ENCODE data around the gene CERT1.

Gene CERT1

GRCh38 chr5:75450069-75450468 is 61.4 kb downstream of the CERT1 start:
- ChIA-PET CTCF (no interaction called here), POLR2A (no interaction called here)
- DNase-seq (ENCODE audit: extremely low spot score), result no peak
- TF ChIP-seq CTBP1 (IDR thresholded peaks at IDR 0.05; ENCODE audit: borderline replicate concordance), result no peak
- TF ChIP-seq HDGF (IDR thresholded peaks at IDR 0.05; ENCODE audit: borderline replicate concordance), result no peak
- no peak for TF ChIP-seq SUZ12 (IDR thresholded peaks at IDR 0.05)
- TF ChIP-seq SP1 (IDR thresholded peaks at IDR 0.05), result no peak
- no peak for TF ChIP-seq FOXA1 (IDR thresholded peaks at IDR 0.05)
- TF ChIP-seq TARDBP (IDR thresholded peaks at IDR 0.05), result no peak
- no peak for TF ChIP-seq L3MBTL2 (conservative IDR thresholded peaks at IDR 0.05)
- no peak for TF ChIP-seq ELF4 (IDR thresholded peaks at IDR 0.05)

GRCh38 chr5:75446068-75446467 is 65.4 kb downstream of the CERT1 start:
- ChIA-PET POLR2A (no interaction called here), CTCF (no interaction called here)
- no peak for TF ChIP-seq SP1 (IDR thresholded peaks at IDR 0.05)
- DNase-seq (ENCODE audit: extremely low spot score), result no peak

- CTCF ChIA-PET, result no interaction called here
- TF ChIP-seq ZNF384 (IDR thresholded peaks at IDR 0.05), result no peak
- no peak for TF ChIP-seq HDGF (IDR thresholded peaks at IDR 0.05; ENCODE audit: borderline replicate concordance)
- no peak for TF ChIP-seq NFRKB (IDR thresholded peaks at IDR 0.05)
- no peak for TF ChIP-seq TARDBP (IDR thresholded peaks at IDR 0.05)
- TF ChIP-seq PKNOX1 (IDR thresholded peaks at IDR 0.05), result no peak
- TF ChIP-seq ARNT (IDR thresholded peaks at IDR 0.05), result no peak
- TF ChIP-seq CTBP1 (IDR thresholded peaks at IDR 0.05; ENCODE audit: borderline replicate concordance), result no peak
- TF ChIP-seq SUZ12 (IDR thresholded peaks at IDR 0.05), result no peak
- no peak for TF ChIP-seq SP1 (IDR thresholded peaks at IDR 0.05)
- TF ChIP-seq ELF4 (IDR thresholded peaks at IDR 0.05), result no peak
- no peak for TF ChIP-seq FOXK2 (IDR thresholded peaks at IDR 0.05)
- no peak for TF ChIP-seq BHLHE40 (IDR thresholded peaks at IDR 0.05; ENCODE audit: borderline replicate concordance)
- TF ChIP-seq L3MBTL2 (conservative IDR thresholded peaks at IDR 0.05), result no peak
- no peak for TF ChIP-seq FOXM1 (IDR thresholded peaks at IDR 0.05; ENCODE audit: borderline replicate concordance)
- POLR2A ChIA-PET, result no interaction called here
- DNase-seq (ENCODE audit: extremely low spot score), result no peak
Observed at GRCh38 chr5:75441560-75441959, 69.9 kb downstream of the CERT1 start.

- ChIA-PET POLR2A (no interaction called here), CTCF (interaction anchor here (0.7 kb wide), 2 partner anchors 278 to 670 kb away, joined by 4 to 8 read pairs; partner anchors contain the start of gene POC5)
- TF ChIP-seq ELF4 (IDR thresholded peaks at IDR 0.05) (no peak), SP1 (IDR thresholded peaks at IDR 0.05) (no peak), SUZ12 (IDR thresholded peaks at IDR 0.05) (no peak)
- DNase-seq (ENCODE audit: extremely low spot score), result no peak
Observed at GRCh38 chr5:75439276-75439675, 72.2 kb downstream of the CERT1 start.

GRCh38 chr5:75438722-75439121 is 72.7 kb downstream of the CERT1 start:
- TF ChIP-seq ZNF384 (IDR thresholded peaks at IDR 0.05) (no peak), SP1 (IDR thresholded peaks at IDR 0.05) (no peak)
- ChIA-PET CTCF (interaction anchor here (0.7 kb wide), 1 partner anchor 670 kb away, joined by 4 read pairs; no protein-coding TSS in a partner anchor), POLR2A (no interaction called here)
- DNase-seq (ENCODE audit: extremely low spot score), result no peak

- POLR2A ChIA-PET, result no interaction called here
- CTCF ChIA-PET, result no interaction called here
- TF ChIP-seq LEF1 (IDR thresholded peaks at IDR 0.05; ENCODE audit: borderline replicate concordance) (no peak), NFRKB (IDR thresholded peaks at IDR 0.05) (no peak), HDGF (IDR thresholded peaks at IDR 0.05; ENCODE audit: borderline replicate concordance) (no peak), PKNOX1 (IDR thresholded peaks at IDR 0.05) (no peak), ZNF384 (IDR thresholded peaks at IDR 0.05) (no peak), BHLHE40 (IDR thresholded peaks at IDR 0.05; ENCODE audit: borderline replicate concordance) (no peak), ELF4 (IDR thresholded peaks at IDR 0.05) (no peak), SUZ12 (IDR thresholded peaks at IDR 0.05) (no peak), FOXK2 (IDR thresholded peaks at IDR 0.05) (no peak), SP1 (IDR thresholded peaks at IDR 0.05) (no peak), FOXA1 (IDR thresholded peaks at IDR 0.05) (no peak), L3MBTL2 (conservative IDR thresholded peaks at IDR 0.05) (no peak), ARNT (IDR thresholded peaks at IDR 0.05) (no peak), FOXM1 (IDR thresholded peaks at IDR 0.05; ENCODE audit: borderline replicate concordance) (no peak), TARDBP (IDR thresholded peaks at IDR 0.05) (no peak), CTBP1 (IDR thresholded peaks at IDR 0.05; ENCODE audit: borderline replicate concordance) (no peak)
- no peak for DNase-seq (ENCODE audit: extremely low spot score)
Observed at GRCh38 chr5:75435096-75435495, 76.3 kb downstream of the CERT1 start.

- no peak for TF ChIP-seq FOXA1 (IDR thresholded peaks at IDR 0.05)
- TF ChIP-seq NFRKB (IDR thresholded peaks at IDR 0.05), result no peak
- no peak for TF ChIP-seq ARNT (IDR thresholded peaks at IDR 0.05)
- TF ChIP-seq PKNOX1 (IDR thresholded peaks at IDR 0.05), result no peak
- no peak for TF ChIP-seq LEF1 (IDR thresholded peaks at IDR 0.05; ENCODE audit: borderline replicate concordance)
- no peak for TF ChIP-seq SP1 (IDR thresholded peaks at IDR 0.05)
- no peak for TF ChIP-seq SUZ12 (IDR thresholded peaks at IDR 0.05)
- TF ChIP-seq TARDBP (IDR thresholded peaks at IDR 0.05), result no peak
- TF ChIP-seq ELF4 (IDR thresholded peaks at IDR 0.05), result no peak
- TF ChIP-seq CTBP1 (IDR thresholded peaks at IDR 0.05; ENCODE audit: borderline replicate concordance), result no peak
- TF ChIP-seq FOXM1 (IDR thresholded peaks at IDR 0.05; ENCODE audit: borderline replicate concordance), result no peak
- TF ChIP-seq HDGF (IDR thresholded peaks at IDR 0.05; ENCODE audit: borderline replicate concordance), result no peak
- no peak for TF ChIP-seq BHLHE40 (IDR thresholded peaks at IDR 0.05; ENCODE audit: borderline replicate concordance)
- no peak for TF ChIP-seq L3MBTL2 (conservative IDR thresholded peaks at IDR 0.05)
- no peak for TF ChIP-seq ZNF384 (IDR thresholded peaks at IDR 0.05)
- no peak for TF ChIP-seq FOXK2 (IDR thresholded peaks at IDR 0.05)
- no peak for DNase-seq (ENCODE audit: extremely low spot score)
- ChIA-PET POLR2A (no interaction called here), CTCF (no interaction called here)
Observed at GRCh38 chr5:75433814-75434506, 77.5 kb downstream of the CERT1 start.

Data from HEK293T (cell line).